ENCODE measurements around the gene DOCK2.
A peak's percentile ranks its signal among the peaks of the same experiment; 100 is the strongest.

DOCK2 gene

DNA sequence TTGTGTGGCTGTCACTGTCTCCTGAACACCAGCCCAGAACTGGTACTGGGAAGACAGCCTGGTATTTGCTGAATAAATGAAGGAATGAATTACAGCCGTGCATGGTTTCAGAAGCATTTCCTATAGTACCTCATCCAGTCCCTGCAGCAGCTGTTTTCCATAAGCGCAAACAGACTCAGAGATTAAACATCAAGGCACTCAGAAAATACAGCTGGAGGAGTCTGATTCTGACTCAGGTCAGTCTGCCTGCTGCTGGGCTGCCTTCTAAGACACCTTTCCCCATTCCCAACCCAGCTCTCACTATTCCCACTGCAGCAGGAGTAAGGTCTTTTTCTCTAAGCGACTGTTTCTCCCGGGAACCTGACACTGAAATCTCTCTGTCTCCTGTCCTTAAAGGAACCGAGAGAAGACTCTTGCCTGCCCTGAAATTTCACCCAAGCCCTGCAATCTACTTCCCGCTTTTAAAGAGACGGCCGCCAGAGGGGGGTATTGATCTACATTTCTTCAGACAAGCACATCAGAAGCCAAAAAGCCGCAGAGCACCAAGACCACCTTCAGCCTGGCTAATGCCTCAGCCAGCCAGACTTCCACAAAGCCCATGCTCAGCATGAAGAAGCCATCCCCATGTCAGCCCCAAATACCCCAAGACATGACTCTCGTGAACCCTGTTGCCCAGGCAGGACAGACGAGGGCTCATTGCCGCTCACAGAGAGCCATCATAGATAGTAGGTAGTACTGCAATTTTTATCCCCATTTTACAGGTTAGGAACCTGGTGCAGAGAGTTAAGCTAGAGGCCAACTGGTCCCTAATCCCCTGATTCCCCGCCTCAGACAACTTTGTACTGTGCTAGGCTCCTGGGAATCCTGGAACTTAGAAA lies 463.2 kb downstream of the DOCK2 start:
- DNase-seq (ENCODE audit: low spot score): peak; percentile 29

DNA sequence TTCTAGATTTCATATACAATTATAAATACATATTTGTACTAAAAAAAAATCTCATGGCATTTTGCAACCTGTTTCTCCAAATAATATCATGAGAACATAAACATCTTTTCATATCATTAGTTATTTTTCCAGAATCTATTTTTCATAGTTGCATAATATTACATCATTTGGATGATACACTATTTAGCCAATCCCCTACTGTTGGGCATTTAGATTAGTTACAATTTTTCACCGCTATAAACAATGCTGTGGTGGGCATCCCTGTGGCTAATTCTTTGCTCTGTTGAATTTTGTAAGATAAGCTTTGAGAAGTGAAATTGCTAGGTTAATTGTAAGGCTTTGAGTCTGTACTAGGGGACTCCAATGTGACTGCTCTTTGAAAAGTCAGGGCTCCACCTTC lies 466.4 kb downstream of the DOCK2 start:
- DNase-seq (ENCODE audit: low spot score): no peak

DNA sequence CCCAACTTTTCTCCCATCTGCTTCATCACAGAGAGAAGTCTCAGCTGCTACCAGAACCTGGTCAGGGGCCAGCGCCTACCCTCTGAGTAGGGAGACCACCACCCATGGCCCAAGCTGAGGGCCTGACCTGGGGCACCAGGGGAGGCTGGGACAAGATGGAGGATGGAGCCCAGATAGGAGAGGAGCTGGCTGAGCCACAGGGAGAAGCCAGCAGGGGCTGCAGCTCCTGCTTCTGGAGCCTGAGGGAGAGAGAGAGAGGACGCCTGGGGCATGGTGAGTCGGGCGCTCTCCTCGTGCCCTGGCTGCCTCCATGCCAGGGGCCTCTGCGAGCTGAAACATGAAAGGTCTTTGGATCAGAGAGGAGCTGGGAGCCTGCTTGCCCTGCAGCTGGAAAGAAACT lies 467.2 kb downstream of the DOCK2 start:
- no peak for DNase-seq (ENCODE audit: low spot score)

DNA sequence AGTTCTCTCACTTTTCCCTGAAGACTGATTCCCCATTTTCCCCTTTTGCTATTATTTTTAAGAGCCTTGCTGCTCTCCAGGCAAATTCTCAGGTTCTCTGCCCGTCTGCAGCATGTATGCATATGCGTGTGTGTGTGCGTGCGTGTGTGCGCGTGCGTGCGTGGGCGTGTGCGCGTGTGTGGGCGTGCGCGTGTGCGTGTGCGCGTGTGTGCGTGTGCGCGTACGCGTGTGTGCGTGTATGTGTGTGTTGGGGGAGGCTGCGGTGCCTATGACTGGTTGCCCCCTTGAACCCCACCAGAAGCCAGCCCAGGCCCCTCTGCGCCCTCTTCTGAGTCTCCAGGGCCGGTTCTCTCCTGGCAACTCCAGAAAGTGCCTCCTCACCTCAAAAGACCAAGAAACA lies 467.6 kb downstream of the DOCK2 start:
- DNase-seq (ENCODE audit: low spot score): no peak

DNA sequence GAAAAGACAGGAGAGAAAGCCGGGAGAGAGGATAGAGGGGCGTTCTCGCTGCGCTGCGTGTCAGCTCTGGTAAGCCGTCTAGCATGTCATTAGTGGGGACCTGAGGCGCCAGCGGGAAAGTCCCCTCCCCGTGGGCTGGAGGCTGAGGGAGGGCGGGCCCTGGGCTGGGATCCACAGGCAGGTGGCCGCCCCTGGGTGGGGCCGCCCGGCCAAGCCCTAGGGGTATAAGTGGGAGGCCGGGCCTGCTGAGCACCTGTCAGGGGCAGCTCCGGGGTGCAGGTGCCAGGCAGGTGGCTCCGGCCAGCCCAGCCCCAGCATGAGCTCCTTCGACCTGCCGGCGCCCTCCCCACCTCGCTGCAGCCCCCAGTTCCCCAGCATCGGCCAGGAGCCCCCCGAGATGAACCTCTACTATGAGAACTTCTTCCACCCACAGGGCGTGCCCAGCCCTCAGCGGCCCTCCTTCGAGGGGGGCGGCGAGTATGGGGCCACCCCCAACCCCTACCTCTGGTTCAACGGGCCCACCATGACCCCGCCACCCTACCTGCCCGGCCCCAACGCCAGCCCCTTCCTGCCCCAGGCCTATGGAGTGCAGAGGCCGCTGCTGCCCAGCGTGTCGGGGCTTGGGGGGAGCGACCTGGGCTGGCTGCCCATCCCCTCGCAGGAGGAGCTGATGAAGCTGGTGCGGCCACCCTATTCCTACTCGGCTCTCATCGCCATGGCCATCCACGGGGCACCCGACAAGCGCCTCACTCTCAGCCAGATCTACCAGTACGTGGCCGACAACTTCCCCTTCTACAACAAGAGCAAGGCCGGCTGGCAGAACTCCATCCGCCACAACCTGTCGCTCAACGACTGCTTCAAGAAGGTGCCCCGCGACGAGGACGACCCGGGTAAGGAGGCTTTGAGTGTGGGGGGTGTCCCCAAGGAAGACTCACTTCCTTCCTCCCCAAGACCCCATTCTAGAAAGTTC lies 468.9 kb downstream of the DOCK2 start, which contains the start of gene FOXI1:
Gene FOXI1, plus strand, starts transcription at position 256 of the 970 bp plus-strand sequence. Its CDS starts 61 bp downstream, at position 317.
- no peak for DNase-seq (ENCODE audit: low spot score)

DNA sequence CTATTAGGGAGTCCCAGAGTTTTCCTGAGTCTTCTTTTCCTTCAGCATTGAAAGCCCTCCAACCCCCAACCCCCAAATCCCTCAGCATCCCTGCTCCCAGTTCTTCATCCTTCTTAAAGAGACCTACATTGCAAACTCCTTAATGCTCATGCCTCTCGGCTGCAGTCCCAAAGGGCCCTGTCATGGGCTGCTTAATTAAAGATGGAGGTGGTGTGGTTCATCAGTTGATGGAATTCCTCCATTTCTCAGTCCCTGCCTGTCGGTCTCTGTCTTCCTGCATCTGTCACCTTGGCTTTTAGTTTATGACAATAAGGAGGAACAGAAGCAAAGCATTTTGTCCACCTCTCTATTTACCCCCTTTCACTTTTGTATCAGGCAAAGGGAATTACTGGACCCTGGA lies 470.6 kb downstream of the DOCK2 start:
- no peak for DNase-seq (ENCODE audit: low spot score)

DNA sequence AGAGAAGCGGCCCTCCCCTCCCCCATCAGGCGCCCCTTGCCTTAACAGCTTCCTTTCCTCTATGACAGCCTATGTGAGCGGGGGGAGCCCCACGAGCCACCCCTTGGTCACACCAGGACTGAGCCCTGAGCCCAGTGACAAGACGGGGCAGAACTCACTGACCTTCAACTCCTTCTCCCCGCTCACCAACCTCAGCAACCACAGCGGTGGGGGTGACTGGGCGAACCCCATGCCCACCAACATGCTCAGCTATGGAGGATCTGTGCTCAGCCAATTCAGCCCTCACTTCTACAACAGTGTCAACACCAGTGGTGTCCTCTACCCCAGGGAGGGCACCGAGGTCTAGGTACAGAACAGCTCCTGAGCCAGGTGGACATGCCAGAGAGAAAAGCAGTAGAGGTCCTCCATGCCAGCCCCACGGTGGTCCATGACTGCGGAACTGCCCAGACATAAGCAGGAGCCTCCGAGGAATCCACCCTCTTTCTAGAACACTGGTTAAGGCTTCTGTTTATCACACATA lies 471.3 kb downstream of the DOCK2 start:
- DNase-seq (ENCODE audit: low spot score): no peak

DNA sequence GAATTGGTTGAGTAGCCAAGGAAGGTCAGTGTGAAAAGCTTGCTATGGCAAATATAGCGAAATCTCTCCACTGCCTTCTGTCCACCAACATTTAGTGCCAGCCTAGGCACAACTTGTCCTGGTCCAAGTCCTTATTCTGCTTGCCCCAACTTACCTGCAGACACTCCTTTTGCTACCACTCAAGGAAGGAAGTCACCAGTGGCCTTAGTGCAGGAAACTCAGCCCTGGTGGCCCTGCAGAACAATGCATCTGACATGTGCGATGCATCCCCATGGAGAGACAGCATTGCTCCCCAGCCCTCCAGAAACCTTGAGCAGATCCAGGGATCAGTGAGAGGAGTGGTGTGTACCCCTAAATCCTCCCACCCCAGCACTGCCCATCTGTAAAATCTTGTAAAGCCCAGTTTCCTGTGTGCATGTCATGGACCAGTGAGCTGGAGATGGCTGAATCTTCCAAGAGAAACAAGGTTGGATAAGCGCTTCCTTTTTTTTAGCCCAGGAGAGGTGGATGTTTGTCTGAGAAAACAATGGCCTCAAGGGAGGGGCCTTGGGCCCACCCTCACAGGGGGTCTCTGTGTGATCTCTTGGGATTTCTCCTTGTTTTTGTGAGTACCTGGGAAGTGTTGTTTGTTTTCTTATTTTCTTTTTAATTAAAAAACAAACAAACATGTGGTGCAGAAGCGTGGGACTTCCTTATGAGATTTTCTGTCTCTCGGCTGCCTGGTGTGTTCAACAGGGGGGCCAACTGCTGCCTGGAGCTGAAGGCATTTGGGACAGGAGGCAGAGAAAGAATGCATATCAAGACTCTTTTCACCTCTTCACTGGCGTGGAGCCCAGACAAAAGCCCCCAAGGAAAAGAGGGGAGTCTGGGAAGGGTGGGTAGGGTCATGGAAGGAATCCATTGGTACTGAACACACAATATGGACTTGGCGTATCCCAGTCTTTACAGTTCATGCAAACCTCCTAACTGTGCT lies 472.3 kb downstream of the DOCK2 start:
- DNase-seq (ENCODE audit: low spot score): no peak

DNA sequence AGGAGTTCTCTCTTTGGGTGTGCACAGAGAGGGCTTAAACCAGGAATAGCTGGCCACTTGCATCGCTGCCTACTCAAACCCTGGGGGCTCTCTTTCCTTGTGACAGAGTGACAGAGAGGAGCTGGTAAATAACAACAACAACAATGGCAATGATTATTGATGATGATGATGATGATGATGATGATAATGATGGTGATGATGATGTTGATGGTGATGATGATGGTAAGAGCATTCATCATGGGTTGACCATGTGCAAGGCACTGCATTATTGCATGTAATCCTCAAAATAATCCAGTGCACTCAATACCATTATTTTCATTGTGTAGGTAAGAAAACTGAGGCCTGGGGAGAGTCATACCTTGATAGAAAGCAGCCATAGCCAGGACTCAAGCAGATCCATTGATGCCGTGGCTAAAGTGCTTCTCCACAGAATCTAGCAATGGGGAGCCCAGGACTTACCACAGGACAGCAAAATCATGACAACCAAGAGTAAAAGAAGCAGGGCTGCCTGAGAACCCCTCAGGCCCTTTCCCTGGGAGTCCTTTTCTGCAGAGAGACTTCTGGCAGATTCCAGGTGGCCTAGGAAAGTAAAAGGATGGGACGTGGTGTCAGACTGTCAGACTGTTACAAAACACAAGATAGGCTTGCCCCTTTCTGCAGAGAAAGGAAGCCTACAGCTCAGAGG lies 473.5 kb downstream of the DOCK2 start:
- no peak for DNase-seq (ENCODE audit: low spot score)

DNA sequence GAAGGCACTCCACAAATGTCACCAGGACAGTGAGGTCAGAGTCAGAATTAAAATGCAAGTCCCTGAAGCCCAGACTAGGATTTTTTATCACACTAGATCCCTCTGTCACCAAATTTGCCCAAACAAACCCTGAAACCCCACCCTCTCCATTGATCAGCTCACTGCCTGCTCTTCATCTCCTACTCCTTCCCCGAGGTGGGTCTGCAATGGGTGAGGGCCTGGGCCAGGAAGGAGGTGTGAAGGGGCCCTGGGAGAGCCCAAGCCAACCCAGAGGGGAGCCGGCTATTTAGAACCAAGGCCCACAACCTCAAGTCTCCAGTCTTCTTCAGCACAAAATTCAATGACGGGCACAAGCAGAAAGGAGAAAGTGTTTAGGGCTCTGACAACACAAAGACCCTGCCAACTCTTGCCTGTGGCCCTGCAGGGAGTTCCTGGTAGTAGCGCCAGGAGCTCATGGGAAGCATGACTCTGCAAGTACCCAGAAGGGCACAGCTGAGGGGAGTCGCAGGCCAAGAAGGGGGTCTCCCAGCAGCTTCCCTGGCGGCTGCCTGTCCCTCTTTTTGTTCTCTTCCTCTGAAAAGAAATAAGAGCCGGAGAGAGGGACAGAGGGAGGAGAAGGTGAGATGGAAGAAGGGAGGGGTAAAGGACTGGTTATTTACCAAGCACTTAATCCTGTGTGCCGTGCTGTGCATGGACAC lies 474.2 kb downstream of the DOCK2 start:
- no peak for DNase-seq (ENCODE audit: low spot score)

DNA sequence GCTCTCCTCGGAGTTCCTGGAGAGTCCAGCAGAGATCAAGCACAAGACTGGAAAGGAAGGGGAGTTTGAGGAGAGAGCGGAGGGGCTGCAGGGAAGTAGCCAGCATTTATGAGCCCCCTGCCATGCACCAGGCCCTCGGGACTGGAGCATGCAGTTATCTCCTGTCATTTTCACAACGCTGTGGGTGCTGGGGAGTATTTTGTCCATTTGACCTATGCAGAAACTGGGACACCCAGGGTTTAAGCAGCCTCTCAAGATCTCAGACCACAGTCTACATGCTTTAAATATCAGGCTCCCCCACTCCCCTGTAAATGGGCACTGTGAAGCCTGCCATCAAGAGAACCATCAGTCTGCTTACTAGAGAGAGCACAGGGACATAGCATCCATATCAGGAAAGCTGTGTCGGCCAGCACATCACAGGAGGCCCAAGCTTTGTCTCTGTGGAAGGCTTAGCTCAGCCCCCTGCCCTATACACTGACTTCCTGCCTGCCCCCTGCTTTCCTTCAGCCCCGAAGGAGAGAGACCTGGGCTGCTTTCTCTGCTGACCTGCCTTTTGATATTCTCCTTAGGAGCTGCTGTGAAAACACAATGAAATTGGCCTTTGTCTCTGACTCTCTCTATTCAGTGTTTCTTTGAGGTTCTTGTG lies 475.9 kb downstream of the DOCK2 start:
- DNase-seq (ENCODE audit: low spot score): no peak

DNA sequence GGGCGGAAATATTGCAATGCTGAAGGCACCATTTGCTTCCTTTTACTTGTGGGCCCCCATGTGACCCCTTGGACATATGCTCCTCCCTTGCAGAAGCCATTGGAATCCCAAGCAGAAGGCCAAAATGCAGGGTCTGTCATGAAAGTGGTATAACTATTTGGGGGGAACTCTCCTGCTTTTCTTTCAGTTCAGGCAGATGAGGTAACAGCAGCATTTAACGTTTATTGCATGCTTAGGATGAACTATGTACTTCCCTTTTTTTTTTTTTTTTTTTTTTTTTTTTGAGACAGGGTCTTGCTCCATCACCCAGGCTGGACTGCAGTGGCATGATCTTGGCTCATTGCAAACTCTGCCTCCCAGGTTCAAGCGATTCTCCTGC lies 476.4 kb downstream of the DOCK2 start:
- DNase-seq (ENCODE audit: low spot score): no peak

DNA sequence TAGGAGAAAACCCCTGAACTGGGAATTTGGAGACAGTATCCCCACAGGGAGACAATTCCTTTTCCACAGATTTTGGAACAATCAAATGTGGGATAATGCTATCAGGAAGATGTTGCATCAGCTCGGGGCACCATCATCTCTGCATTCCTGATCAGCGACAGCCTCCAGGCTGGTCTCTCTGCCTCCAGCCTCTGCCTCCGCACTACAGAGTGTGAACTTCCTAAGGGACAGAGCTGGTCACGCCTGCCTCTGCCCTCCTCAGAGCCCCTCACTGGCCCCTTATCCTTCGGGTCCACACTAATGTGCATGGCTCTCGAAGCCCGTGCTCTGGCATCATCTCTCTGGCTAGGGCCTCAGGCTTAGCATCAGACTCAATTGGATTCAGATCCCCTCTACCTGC lies 477.2 kb downstream of the DOCK2 start:
- no peak for DNase-seq (ENCODE audit: low spot score)

DNA sequence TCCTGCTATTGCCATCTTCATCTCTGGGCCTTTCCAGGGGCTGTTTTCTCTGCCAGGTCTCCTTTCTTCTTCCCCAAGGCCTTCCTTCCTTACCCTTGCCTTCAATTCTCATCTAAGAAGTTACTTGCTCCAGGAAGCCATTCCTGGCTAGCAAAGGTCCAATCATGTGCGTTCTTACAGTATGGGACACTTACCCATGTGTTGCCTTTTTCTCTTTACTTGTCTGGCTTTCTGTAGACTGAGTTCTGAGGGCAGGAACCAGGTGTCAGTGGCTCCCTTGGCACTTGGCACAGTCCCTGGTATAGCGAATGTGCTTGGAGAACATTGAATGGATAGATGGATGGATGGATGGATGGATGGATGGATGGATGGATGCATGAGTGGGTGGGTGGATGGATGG lies 478.9 kb downstream of the DOCK2 start:
- DNase-seq (ENCODE audit: low spot score): no peak

DNA sequence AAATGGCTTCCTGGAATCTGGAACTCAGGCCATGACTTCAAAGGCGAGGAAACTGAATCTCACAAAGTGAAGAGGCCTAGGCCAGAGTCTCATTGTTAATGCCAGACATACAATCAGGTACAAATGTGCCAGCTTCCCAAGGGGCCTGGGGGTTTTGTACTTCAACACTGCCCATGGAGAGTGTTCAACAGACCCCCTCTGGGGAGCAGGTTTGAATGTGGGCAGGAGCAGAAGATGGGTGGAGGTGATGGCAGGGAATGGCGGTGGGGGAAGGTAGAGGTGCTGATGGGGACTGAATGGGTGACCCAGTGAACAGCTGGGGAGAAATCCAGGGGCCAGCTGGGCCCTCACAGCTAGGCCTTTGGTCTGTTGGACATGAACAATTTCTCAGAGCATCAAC lies 480.7 kb downstream of the DOCK2 start:
- no peak for DNase-seq (ENCODE audit: low spot score)

DNA sequence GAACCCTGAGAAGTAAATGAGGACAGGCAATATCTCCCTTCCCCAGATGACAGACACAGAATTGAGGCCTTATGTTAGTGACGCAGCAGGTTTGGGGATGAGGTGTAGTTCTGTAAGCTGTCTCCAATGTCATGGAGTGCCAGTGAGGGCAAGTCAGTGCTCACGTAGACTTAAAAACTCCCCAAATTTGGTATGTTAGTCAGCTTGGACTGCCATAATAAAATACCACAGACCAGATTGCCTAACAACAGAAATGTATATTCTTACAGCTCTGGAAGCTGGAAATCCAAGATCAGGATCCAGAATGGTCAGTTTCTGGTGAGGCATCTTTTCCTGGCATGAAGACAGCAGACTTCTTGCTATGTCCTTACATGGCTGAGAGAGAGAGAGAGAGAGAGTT lies 483.5 kb downstream of the DOCK2 start:
- no peak for DNase-seq (ENCODE audit: low spot score)

DNA sequence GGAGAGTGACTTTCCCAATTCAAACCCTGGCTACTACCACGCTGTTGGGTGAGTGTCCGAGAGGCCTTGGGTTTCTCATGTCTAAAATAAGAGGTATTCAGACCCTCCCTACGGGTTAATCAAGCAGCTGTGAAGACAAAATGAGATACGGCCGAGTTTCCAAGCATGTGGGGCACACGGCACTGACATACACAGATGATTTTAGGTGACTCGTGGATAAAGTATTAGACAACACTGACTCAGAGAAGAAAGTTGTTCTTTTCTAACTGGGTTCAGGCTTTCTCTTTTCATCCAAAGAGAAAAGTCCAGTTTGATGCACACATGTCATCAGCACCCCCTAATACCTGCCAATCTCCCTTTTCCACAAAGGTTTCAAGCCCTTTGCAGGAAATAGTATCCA lies 484.2 kb downstream of the DOCK2 start:
- DNase-seq (ENCODE audit: low spot score): no peak

DNA sequence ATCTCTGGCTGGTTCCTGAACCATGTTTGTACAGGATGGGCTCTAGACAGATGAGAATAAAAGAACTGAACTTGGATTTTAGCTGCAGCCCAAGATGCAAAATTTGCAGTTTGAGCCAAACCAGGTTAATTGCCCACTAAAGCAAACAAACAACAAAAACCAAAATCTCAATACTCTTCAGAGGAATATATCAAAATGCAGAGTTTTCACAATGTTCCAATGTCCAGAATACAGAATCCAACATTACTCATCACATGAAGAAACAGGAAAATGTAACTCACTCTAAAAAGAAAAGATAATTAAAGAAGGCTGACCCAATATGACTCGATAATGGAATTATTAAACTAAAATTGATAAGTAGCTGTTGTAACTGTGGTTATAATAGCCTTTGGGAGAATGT lies 489.0 kb downstream of the DOCK2 start:
- no peak for DNase-seq (ENCODE audit: low spot score)

DNA sequence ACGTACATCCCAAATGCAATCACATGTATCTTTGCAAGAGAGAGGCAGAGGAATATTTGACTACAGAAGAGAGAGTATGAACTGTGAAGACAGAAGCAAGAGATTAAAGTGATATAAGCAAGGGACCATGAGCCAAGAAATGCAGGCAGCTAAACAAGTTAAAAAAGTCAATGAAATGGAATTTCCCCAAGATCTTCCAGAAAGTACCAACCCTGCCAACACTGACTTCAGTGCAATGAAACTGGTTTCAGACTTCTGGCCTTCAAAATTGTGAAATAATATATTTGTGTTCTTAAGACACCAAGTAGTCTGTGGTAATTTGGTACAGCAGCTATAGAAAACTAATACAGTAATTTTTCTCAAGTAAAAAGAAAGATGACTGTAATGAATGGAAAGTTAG lies 489.6 kb downstream of the DOCK2 start:
- no peak for DNase-seq (ENCODE audit: low spot score)

DNA sequence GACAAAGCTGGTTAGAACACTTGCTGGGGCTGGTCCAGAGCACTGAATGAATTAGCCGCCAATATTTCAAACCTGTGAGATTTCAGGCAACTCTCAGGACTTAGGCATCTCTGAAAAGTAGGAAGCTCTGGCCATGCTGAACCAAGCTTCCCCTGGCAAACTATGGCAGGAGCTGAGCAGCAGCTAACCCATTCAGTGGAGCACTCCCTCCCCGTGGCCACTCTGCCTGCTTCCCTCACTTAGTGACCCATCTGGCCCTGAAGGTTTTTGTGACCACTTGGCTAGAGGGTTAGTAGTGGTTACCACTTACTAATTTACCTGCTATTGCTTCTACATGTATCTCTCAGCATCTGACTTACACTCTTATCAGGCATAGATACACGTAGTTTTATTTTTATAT lies 494.2 kb downstream of the DOCK2 start:
- no peak for DNase-seq (ENCODE audit: low spot score)

All from COLO829 (cell line).